ENCODE measurements around the gene UTS2B.

UTS2B gene

DNA sequence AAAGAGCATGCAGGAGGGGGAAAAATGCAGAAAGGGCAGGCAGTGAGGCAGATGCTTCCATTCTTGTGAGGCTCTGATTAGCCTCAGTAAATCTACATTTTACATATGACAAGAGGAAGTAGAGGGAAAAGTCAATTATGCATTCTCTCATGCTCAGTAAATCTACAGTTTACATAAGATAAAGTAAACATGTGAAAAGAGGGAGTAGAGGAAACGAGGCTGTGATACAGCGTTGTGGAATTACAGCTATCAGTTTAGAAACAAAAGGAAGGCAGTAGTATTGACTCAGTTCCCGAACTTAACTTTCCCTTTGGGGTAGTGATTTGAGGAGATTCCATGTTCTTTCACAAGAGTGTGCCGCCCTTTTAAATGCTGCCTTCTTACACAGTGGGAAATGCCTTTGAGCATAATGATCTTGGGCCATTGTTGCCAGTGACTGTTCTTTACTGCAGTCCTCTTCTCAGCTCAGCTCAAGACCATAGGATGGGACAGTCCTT, 92.0 kb downstream of the UTS2B start:
- no peak for DNase-seq (ENCODE audit: low read depth)

DNA sequence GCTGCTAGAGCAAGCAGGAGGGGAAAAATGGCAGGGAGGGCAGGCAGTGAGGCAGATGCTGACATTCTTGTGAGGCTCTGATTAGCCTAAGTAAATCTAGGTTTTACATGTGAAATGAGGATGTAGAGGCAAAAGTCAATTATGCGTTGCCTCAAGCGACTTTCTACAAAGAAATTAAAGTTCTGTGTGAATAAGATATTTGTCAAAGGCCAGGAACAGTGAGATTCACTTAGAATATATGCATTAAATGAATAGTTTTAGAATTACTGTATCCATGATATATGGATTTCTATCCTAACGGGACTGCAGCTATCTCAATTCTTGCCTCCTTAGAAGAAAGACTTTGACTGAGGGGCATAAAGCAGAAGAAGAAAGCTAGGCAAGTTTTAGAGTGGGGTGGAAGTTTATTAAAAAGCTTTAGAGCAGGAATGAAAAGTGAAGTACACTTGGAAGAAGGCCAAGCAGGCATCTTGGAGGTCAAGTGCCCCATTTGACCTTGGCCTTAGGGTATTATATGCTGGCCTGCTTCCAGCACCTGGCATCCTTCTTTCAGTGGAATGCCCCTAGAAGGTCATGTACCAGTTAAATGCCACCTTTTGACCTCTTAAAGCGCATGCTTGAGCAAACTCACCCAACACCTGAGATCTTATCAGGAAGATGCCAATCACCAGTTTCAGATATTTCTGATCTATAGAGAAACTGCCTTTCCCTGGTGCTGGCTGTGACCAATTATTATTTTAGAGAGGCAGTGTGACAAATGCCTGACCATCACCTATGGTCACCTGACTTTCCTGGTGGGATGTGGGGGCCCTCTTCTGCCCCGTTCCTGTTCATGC, 93.1 kb downstream of the UTS2B start:
- no peak for DNase-seq (ENCODE audit: low read depth)

DNA sequence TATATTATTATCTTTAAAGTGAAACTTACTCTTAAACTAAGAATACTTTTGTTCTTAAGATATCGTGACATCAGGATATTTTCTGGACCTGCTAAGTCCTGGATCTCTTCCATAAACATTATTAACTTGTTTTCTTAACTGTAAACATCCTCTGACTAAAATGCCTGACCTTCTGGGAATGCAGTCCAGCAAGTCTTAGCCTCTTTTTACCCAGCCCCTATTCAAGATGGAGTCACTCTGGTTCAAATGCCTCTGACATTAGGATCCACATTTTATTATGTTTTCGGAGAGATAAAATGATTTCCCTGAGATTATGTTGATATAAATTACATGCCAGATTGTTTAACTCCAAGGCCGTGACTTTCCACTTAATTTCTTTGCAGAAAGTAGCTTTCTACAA, 93.7 kb downstream of the UTS2B start:
- DNase-seq (ENCODE audit: low read depth) = no peak

DNA sequence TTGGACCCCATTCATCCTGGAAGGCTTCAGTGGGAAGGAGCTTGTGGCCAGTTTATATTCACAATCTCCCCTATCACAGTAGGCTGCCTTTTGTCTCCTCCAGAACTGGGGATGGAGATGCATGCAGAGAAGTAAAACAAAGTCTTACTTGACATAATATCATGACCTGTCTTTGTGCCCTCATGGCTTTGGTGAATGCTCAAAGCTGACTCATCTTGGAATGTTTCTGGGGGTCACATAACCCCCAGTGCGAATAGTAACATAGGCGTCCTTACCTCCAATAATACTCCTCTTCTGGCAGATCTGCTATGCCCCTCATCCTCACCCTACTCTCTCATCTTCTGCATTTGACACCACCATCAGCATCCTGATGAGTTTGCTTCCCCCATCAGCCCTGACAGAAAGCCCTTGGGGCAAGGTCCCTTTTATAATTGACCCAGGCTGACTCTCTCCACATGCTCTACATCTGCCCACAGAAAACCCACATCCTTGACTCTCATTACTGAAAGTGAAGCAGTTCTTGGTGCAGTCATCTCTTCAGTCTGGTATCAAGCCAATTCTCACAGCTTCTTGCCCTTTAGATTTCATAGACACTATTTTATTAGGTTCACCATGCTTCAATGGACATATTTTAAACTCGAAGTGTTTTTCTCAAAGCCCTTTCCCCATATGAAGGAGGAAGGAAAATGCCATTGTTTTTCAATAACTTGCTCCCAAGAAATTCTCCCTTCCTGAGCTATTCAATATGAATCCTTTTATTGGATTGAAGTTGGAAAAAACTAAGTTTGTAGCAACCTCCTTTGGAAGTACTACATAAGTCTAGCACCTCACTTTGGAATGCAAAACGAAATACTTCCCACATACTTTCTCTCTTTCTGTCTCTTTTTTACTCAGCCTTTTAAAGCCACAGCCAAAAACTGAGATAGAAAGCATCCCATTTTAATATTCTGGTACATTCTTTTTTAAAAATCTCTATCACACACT, 94.7 kb downstream of the UTS2B start:
- no peak for DNase-seq (ENCODE audit: low read depth)

DNA sequence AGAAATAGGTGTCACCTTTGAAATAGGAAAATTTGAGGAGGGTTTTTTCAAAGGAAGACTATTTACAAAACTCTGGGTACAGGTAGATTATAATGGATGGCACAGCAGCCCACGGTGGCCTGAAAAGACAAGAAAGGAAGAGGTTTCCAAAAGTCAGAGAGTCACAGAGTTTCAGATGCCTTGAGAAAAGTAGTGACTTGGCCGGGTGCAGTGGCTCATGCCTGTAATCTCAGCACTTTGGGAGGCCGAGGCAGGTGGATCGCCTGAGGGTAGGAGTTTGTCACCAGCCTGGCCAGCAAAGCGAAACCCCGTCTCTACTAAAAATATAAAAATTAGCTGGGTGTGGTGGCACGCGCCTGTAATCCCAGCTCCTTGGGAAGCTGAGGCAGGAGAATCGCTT, 96.1 kb downstream of the UTS2B start:
- no peak for DNase-seq (ENCODE audit: low read depth)

DNA sequence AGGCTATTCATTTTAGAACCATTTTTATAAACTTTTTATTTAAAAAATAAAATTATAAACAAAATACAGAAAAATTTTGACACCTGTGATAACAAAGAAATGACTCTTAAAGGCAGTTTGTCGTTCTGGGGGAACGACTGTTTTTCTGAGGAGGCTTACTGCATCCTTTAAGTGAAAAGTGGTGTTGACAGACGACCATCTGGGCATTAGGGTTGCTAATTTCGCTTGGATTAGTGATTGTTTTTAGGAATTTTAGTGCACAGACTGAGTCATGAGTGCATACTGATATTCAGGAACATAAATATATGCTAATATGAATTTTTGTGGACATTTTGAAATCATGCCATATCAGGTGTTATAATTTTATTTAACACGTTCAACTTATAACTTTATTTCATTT, 102.8 kb downstream of the UTS2B start:
- no peak for DNase-seq (ENCODE audit: low read depth)

DNA sequence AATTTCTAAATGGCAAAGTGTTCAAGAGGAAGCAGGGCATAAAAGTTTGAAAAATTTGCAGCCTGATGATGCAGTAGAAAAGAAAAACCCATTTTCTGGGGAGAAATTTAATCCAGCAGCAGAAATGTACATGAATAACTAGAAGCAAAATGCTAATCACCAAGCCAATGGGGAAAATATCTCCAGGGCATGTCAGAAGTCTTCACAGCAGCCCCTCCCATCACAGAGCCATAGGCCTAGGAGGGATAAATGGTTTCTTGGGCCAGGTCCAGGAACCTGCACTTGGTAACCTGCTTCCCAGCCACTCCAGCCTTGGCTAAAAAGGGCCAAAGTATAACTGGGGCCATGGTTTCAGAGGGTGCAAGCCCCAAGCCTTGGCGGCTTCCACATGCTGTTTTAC, 108.7 kb downstream of the UTS2B start:
- no peak for DNase-seq (ENCODE audit: low read depth)

DNA sequence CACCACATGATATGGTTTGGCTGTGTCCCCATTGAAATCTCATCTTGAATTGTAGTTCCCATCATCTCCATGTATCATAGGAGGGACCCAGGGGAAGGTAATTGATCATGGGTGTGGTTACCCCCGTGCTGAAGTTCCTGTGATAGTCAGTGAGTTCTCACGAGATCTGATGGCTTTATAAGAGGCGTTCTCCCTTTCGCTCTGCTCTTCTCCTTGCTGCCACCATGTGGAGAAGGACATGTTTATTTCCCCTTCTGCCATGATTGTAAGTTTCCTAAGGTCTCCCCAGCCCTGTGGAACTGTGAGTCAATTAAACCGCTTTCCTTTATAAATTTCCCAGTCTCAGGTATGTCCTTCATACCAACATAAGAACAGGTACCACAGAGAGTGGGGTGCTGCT, 109.4 kb downstream of the UTS2B start:
- no peak for DNase-seq (ENCODE audit: low read depth)

DNA sequence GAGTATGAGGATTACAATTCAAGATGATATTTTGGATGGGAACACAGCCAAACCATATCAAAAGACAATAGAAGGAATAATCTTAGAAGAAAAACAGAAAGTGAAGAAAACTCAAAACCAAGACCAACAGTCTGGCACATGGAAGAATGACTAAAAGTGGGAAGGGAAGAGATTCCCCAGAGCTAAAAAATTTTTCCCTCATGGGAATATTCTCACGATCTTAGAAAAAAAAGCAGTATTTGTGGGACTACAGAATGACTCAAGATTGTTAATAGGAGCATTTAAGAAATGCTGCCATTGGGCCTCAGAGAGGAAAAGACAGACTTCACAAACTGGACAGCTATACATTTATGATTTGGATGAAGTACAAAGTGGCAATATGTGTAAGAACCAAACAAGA, 113.0 kb downstream of the UTS2B start:
- DNase-seq (ENCODE audit: low read depth) = no peak

Data from stimulated activated CD8-positive, alpha-beta memory T cell treated with anti-CD3 and anti-CD28 coated beads, Interleukin-12 subunit alpha, Interleukin-12 subunit beta, amount 100 ng/mL, for 4 hours (primary cell).